SK-N-SH treated with all-trans-retinoic acid at 6 μM for 48 hours (cell line): ENCODE measurements around the gene GADD45GIP1.
A peak's percentile ranks its signal among the peaks of the same experiment; 100 is the strongest.
"Not testable (repeated sequence)": the region's sequence is repeated elsewhere in the genome, so short reads cannot be mapped to it uniquely, and the experiment has no call there.

Source experiments
- ATAC-seq: fragments of 200-7000 bp; cut with Tn5 transposase; 3 replicates; pipeline ENCODE4 v1.9.1; 2020; ENCODE audit warnings: mild to moderate bottlenecking, moderate library complexity
- ARNTL ChIP-seq: fragments of 450-650 bp; formaldehyde crosslinking; IDR thresholded peaks from 2 replicates; pipeline ENCODE4 v1.5.0; 2020; ENCODE audit warnings: low read depth, mild to moderate bottlenecking, moderate library complexity, borderline replicate concordance
- BACH2 ChIP-seq: fragments of 250-450 bp; sonication (Bioruptor Pico); IDR thresholded peaks from 2 replicates; pipeline ENCODE4 v1.9.0; 2021; ENCODE audit warnings: mild to moderate bottlenecking, borderline replicate concordance
- CSDC2 ChIP-seq: fragments of 250-450 bp; sonication (Bioruptor Pico); IDR thresholded peaks from 2 replicates; pipeline ENCODE4 v1.5.0; 2020; ENCODE audit warnings: mild to moderate bottlenecking, moderate library complexity
- ESRRG ChIP-seq: fragments of 250-450 bp; sonication (Bioruptor Pico); IDR thresholded peaks from 2 replicates; pipeline ENCODE4 v1.6.1; 2021; ENCODE audit warnings: mild to moderate bottlenecking
- GLIS3 ChIP-seq: fragments of 250-450 bp; sonication (Bioruptor Pico); IDR thresholded peaks from 2 replicates; pipeline ENCODE4 v1.5.0; 2020; ENCODE audit warnings: mild to moderate bottlenecking, moderate library complexity
- ISL1 ChIP-seq: fragments of 250-450 bp; sonication (Bioruptor Pico); IDR thresholded peaks from 2 replicates; pipeline ENCODE4 v2.1.2; 2022; ENCODE audit warnings: mild to moderate bottlenecking, moderate library complexity
- OSR1 ChIP-seq: fragments of 250-450 bp; sonication (Bioruptor Pico); IDR thresholded peaks from 2 replicates; pipeline ENCODE4 v1.8.0; 2022; ENCODE audit warnings: moderate library complexity, mild to moderate bottlenecking, inconsistent platforms
- RARB ChIP-seq: fragments of 250-450 bp; sonication (Bioruptor Pico); IDR thresholded peaks from 2 replicates; pipeline ENCODE4 v1.8.0; 2021; ENCODE audit warnings: mild to moderate bottlenecking, moderate library complexity
- SNAI2 ChIP-seq: fragments of 250-450 bp; sonication (Bioruptor Pico); IDR thresholded peaks from 2 replicates; pipeline ENCODE4 v1.5.0; 2020; ENCODE audit warnings: mild to moderate bottlenecking, moderate library complexity
- TCF4 ChIP-seq: fragments of 250-450 bp; sonication (Bioruptor Pico); IDR thresholded peaks from 2 replicates; pipeline ENCODE4 v1.8.0; 2021; ENCODE audit warnings: mild to moderate bottlenecking, moderate library complexity, borderline replicate concordance
- TOX ChIP-seq: fragments of 250-450 bp; sonication (Bioruptor Pico); IDR thresholded peaks from 2 replicates; pipeline ENCODE4 v1.8.0; 2021; ENCODE audit warnings: mild to moderate bottlenecking, moderate library complexity, borderline replicate concordance
- ZC3H10 ChIP-seq: fragments of 250-450 bp; sonication (Bioruptor Pico); IDR thresholded peaks from 2 replicates; pipeline ENCODE4 v1.5.1; 2021; ENCODE audit warnings: mild to moderate bottlenecking, moderate library complexity
- ZFP30 ChIP-seq: fragments of 450-650 bp; formaldehyde crosslinking; IDR thresholded peaks from 2 replicates; pipeline ENCODE4 v1.5.0; 2022; ENCODE audit warnings: mild to moderate bottlenecking, moderate library complexity
- ZNF565 ChIP-seq: fragments of 450-650 bp; formaldehyde crosslinking; conservative IDR thresholded peaks from 2 replicates; pipeline ENCODE4 v1.5.0; 2020; ENCODE audit warnings: low read depth, mild to moderate bottlenecking, moderate library complexity
- ZNF70 ChIP-seq: fragments of 450-650 bp; formaldehyde crosslinking; IDR thresholded peaks from 2 replicates; pipeline ENCODE4 v1.5.0; 2020; ENCODE audit warnings: mild to moderate bottlenecking, moderate library complexity
- ZNF8 ChIP-seq: fragments of 450-650 bp; formaldehyde crosslinking; IDR thresholded peaks from 2 replicates; pipeline ENCODE4 v1.5.0; 2020; ENCODE audit warnings: mild to moderate bottlenecking, moderate library complexity
- TF ChIP-seq, protein P1 (sequence below): fragments of 250-450 bp; sonication (Bioruptor Pico); IDR thresholded peaks from 2 replicates; pipeline ENCODE4 v1.8.0; 2020; ENCODE audit warnings: mild to moderate bottlenecking, moderate library complexity, borderline replicate concordance
- TF ChIP-seq, protein P2 (sequence below): fragments of 250-450 bp; sonication (Bioruptor Pico); IDR thresholded peaks from 2 replicates; pipeline ENCODE4 v1.5.1; 2021; ENCODE audit warnings: mild to moderate bottlenecking, moderate library complexity

Gene GADD45GIP1

DNA sequence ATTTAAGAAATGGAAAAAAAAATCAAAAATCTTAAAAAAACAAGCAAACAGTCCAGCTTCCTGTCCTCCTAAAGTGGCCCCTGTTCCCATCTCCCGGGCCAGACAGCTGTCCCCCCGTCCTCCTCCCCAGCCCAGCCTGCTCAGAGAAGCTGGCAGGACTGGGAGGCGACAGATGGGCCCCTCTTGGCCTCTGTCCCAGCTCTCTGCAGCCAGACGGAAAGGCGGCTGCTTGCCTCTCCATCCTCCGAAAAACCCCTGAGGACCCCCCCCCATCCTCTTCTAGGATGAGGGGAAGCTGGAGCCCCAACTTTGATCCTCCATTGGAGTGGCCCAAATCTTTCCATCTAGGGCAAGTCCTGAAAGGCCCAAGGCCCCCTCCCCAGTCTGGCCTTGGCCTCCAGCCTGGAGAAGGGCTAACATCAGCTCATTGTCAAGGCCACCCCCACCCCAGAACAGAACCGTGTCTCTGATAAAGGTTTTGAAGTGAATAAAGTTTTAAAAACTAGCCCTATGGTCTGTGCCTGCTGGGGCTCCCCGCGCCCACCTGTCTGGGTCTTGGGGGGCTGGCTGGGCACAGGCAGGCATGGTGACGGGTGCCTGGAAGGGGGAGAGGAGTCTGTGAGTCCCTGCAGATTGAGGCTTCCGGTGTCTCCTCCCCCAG, 3.8 kb downstream of the GADD45GIP1 start:
- peak; percentile 19 for ATAC-seq
- TF ChIP-seq ZNF70 (CRISPR knock-in tag) (no peak), BACH2 (no peak), TCF4 (CRISPR knock-in tag) (0 out of 2 replicates have a peak, but pooled peaks have one; percentile 14), CSDC2 (CRISPR knock-in tag) (no peak), ARNTL (CRISPR knock-in tag) (no peak)
- TF ChIP-seq, protein P1, sequence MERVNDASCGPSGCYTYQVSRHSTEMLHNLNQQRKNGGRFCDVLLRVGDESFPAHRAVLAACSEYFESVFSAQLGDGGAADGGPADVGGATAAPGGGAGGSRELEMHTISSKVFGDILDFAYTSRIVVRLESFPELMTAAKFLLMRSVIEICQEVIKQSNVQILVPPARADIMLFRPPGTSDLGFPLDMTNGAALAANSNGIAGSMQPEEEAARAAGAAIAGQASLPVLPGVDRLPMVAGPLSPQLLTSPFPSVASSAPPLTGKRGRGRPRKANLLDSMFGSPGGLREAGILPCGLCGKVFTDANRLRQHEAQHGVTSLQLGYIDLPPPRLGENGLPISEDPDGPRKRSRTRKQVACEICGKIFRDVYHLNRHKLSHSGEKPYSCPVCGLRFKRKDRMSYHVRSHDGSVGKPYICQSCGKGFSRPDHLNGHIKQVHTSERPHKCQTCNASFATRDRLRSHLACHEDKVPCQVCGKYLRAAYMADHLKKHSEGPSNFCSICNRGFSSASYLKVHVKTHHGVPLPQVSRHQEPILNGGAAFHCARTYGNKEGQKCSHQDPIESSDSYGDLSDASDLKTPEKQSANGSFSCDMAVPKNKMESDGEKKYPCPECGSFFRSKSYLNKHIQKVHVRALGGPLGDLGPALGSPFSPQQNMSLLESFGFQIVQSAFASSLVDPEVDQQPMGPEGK (CRISPR knock-in tag), result peak; percentile 62; the same call in 1 of the 2 replicates
- TF ChIP-seq, all 23 proteins: peak for 2

DNA sequence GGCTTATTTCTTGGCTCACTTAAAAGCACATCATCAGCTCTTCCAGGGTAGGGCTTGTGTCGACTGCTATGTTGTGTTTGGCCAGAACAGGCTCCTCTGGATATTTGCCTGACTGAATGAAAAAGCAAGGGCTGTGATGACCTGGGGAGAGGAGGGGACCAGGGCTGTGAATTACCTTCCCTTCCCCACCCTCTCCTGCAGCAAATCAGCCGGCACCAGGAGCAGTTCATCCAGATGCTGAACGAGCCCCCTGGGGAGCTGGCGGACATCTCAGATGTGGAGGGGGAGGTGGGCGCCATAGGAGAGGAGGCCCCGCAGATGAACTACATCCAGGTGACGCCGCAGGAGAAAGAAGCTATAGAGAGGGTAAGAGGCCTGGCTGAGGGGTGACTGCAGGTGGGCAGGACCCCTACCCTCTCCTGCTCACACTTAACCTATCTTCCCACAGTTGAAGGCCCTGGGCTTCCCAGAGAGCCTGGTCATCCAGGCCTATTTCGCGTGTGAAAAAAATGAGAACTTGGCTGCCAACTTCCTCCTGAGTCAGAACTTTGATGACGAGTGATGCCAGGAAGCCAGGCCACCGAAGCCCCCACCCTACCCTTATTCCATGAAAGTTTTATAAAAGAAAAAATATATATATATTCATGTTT, 4.4 kb downstream of the GADD45GIP1 start:
- ATAC-seq, result peak; percentile 36
- TF ChIP-seq OSR1, result no peak
- no peak for TF ChIP-seq CSDC2 (CRISPR knock-in tag)
- no peak for TF ChIP-seq ZC3H10 (CRISPR knock-in tag)
- no peak for TF ChIP-seq ISL1 (CRISPR knock-in tag)
- TF ChIP-seq RARB (CRISPR knock-in tag), result no peak
- no peak for TF ChIP-seq SNAI2
- TF ChIP-seq, protein P1 (CRISPR knock-in tag), result no peak
- no peak for TF ChIP-seq ZNF8 (CRISPR knock-in tag)

DNA sequence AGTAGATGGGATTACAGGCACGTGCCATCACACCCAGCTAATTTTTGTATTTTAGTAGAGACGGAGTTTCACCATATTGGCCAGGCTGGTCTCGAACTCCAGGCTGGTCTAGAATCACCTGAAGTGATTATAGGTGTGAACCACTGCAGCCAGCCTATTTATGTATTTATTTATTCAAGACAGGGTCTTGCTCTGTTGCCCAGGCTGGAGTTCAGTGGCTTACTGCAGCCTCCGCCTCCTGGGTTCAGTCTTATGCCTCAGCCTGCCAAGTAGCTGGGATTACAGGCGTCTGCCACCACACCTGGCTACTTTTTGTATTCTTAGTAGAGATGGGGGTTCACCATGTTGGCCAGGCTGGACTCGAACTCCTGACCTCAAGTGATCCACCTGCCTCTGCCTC, 5.0 kb downstream of the GADD45GIP1 start:
- ATAC-seq, result not testable (repeated sequence)

DNA sequence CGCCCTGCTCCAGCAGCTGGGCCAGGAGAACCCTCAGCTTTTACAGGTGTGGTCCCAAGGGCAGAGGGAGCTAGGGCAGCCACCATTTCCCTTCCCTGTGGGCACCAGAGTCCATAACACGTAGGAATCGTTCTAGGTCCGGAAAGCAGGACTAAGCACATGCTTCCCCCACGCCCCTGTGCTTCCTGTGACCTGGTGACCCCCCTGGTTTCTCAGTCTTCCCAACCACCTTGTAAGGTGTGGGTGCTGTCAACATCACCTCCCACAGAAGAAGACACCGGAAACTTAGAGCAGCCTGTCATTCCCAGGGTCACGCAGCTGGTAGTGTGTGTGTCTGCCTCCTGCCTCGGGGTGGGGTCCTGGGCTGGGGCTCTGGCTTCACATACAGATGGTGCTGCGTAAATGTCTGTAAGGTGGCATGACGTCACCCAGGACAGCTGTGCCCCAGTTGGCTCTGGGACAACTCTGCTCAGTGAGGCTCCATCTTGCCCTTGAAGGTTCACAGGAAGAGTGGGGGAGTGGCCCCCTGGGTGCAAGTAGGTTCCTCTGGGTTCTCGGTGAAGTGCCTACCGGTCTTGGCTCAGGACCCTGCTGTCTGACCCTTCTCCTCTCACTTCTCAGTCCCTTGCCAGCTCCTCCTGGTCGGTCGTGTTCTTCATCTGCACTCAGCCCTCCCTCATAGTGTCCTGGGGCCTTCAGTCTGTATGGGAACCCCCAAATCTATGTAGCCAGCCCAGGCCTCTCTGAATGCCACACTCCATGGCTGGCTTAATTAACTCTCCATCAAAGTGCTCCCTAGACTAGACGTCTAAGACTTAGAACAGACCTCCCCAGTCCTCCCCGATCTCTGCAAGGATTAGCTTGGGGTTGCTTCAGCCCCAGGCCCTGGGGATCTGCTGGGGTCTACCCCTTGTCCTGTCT, 7.4 kb downstream of the GADD45GIP1 start:
- no peak for ATAC-seq
- TF ChIP-seq TCF4 (CRISPR knock-in tag) (no peak), GLIS3 (no peak), ESRRG (CRISPR knock-in tag) (no peak), ARNTL (CRISPR knock-in tag) (no peak), RARB (CRISPR knock-in tag) (no peak), ZNF565 (no peak), ZFP30 (CRISPR knock-in tag) (no peak), TOX (CRISPR knock-in tag) (no peak), ZNF8 (CRISPR knock-in tag) (no peak)
- TF ChIP-seq, protein P1 (CRISPR knock-in tag), result no peak
- TF ChIP-seq, all 23 proteins: peak for 0

DNA sequence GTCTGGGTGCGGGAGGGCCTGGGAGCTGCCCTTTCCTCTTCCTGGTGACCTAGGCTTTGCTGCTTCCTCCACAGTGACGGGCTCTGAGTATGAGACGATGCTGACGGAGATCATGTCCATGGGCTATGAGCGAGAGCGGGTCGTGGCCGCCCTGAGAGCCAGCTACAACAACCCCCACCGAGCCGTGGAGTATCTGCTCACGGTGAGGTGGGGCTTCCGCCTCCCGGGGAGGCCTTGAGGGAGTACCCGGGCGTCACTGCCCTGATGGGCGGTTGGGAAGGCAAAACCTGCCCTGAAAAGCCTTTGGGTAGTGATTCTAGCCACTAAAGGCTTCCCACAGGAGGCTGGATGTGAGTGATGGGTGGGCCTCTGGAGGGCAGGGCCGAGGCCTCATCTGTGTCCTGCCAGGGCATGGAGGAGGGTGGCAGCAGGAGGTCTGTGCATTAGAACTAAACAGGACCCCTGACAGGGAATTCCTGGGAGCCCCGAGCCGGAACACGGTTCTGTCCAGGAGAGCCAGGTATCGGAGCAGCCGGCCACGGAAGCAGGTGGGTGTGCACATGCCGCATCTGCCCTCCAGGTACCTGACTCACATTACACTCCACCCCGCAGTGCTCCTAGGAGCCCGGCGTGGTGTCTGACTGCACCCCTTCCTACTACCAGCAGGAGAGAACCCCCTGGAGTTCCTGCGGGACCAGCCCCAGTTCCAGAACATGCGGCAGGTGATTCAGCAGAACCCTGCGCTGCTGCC, 8.2 kb downstream of the GADD45GIP1 start:
- no peak for ATAC-seq
- TF ChIP-seq ISL1 (CRISPR knock-in tag) (no peak), ZNF8 (CRISPR knock-in tag) (no peak), ZNF70 (CRISPR knock-in tag) (no peak), TOX (CRISPR knock-in tag) (no peak), ZFP30 (CRISPR knock-in tag) (no peak), TCF4 (CRISPR knock-in tag) (no peak), BACH2 (no peak), GLIS3 (no peak)
- TF ChIP-seq, protein P2, sequence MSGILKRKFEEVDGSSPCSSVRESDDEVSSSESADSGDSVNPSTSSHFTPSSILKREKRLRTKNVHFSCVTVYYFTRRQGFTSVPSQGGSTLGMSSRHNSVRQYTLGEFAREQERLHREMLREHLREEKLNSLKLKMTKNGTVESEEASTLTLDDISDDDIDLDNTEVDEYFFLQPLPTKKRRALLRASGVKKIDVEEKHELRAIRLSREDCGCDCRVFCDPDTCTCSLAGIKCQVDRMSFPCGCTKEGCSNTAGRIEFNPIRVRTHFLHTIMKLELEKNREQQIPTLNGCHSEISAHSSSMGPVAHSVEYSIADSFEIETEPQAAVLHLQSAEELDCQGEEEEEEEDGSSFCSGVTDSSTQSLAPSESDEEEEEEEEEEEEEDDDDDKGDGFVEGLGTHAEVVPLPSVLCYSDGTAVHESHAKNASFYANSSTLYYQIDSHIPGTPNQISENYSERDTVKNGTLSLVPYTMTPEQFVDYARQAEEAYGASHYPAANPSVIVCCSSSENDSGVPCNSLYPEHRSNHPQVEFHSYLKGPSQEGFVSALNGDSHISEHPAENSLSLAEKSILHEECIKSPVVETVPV, result no peak
- TF ChIP-seq, protein P1 (CRISPR knock-in tag), result no peak
